B cell (primary cell): ENCODE results near the gene SPATA21.

Experiments
- EZH2 ChIP-seq: IDR thresholded peaks from 2 replicates; pipeline ENCODE4 v1.6.1; 2012; ENCODE audit warnings: borderline replicate concordance, low read depth, mild to moderate bottlenecking, moderate library complexity, low read length; ENCODE audit not compliant: insufficient read depth, poor library complexity, severe bottlenecking
- TF ChIP-seq, protein P1 (sequence below): fragments of 200-600 bp; IDR thresholded peaks from one replicate; pipeline ENCODE4 v1.8.0; 2022; ENCODE audit warnings: antibody characterized with exemption, mild to moderate bottlenecking

DNA sequence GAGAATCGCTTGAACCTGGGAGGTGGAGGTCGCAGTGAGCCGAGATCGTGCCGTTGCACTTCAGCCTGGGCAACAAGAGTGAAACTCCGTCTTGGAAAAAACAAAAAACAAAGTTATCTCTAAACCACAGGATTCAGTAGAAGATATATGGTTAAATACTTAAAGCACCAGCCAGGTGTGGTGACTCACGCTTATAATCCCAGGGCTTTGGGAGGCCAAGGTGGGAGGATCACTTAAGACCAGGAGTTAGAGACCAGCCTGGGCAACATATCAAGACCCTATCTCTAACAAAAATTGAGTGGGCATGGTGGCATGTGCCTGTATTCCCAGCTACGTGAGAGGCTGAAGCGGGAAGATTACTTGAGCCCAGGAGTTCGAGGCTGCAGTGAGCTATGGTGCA, 8.9 kb upstream of the SPATA21 start:
- TF ChIP-seq, protein P1, sequence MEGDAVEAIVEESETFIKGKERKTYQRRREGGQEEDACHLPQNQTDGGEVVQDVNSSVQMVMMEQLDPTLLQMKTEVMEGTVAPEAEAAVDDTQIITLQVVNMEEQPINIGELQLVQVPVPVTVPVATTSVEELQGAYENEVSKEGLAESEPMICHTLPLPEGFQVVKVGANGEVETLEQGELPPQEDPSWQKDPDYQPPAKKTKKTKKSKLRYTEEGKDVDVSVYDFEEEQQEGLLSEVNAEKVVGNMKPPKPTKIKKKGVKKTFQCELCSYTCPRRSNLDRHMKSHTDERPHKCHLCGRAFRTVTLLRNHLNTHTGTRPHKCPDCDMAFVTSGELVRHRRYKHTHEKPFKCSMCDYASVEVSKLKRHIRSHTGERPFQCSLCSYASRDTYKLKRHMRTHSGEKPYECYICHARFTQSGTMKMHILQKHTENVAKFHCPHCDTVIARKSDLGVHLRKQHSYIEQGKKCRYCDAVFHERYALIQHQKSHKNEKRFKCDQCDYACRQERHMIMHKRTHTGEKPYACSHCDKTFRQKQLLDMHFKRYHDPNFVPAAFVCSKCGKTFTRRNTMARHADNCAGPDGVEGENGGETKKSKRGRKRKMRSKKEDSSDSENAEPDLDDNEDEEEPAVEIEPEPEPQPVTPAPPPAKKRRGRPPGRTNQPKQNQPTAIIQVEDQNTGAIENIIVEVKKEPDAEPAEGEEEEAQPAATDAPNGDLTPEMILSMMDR, result no peak
- no peak for TF ChIP-seq EZH2
